ENCODE data around the gene PTPRN2. TPM values are rescaled to one million over a fixed set of nuclear protein-coding genes. Genes with fewer than 3 reads are reported as not detected.

The PTPRN2 gene
- total RNA-seq, 2 experiments from 2014 or later, result 0.70 TPM; not detected in 1

DNA sequence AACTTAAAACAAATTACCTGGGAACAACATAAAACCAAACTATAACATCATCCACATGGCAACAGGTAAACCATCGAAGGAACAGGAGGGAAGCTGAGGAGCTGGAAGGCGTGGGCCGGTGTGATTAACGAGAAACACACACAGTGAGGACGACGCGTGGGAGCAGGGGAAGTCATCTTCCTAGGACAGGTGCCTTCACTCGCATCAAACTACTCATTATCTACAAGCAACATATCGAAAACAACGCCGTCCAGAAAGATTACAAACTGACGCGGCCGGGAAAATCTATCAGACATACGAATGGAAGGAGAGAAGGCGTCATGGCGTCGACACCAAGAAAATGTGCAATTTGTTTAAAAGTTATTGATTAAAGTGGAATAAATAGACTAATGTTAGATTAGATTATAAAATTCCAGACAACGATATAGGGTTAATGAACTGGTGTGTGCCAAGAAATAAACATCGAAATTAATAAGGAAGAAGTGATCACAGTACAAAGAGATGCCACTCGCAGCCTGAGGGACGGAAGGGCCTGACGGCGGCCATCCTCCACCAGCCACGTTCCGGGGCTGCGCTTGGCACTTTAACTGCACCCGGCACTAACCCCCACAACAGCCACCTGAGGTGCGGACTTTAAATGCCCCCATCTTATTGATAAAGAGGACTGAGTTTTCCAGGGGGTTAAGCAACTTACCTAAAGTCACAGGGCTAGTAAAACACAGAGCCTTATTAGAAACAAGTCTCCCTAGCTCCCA lies 669.1 kb downstream of the PTPRN2 start:
- CTCF ChIA-PET (ENCODE audit: unreplicated experiment), result no interaction called here
- no peak for DNase-seq (ENCODE audit: low spot score)

DNA sequence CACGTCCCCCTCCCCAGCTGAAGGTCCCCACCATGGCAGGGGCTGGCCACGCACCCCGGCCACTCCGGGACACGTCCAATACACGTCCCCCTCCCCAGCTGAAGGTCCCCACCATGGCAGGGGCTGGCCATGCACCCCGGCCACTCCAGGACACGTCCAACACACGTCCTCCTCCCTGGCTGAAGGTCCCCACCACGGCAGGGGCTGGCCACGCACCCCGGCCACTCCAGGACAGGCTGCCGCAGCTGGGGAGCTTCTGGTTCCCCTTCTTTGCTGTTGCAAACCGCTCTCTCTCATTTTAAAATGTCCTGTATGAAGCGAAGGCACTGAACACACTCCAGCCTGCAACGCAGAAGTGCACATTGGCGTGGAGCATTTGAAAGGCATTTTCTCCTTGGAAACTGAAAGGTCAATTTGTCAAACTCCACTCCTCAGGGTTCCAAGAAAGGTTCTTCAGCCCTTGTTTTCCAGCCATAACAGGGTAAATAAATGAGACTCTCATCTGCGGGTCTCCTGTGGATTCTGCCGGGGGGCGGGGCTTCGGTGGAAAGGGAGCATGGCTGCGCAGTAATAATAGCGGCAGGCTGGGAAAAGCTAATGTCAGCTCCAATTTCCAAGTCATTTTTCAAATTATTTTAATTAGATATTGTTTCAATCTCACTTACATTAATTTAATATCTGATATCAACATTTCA lies 670.5 kb downstream of the PTPRN2 start:
- Histone ChIP-seq H3K4me3 (ENCODE audit: low read depth, low read length, poor library complexity, severe bottlenecking) (no peak overlapping the region), H3K4me1 (ENCODE audit: insufficient read depth, low read length, poor library complexity, severe bottlenecking) (no peaks in the 10 kb centered on the region), H3K36me3 (ENCODE audit: insufficient read depth, low read length) (no peaks in the 10 kb centered on the region), H3K9me2 (ENCODE audit: insufficient read depth, low read length) (no peaks in the 10 kb centered on the region), H2AFZ (ENCODE audit: low read length) (no peak overlapping the region), H3K27ac (ENCODE audit: low read depth, low read length, poor library complexity, severe bottlenecking) (no peak overlapping the region), H3K9me3 (ENCODE audit: low read length) (peaks cover 7% of the 10 kb centered on the region; the same call in 1 of the 2 replicates), H4K20me1 (ENCODE audit: insufficient read depth, low read length) (no peaks in the 10 kb centered on the region), H3K79me2 (ENCODE audit: insufficient read depth, low read depth, low read length) (no peaks in the 10 kb centered on the region), H3K4me2 (ENCODE audit: low read length) (no peak overlapping the region)
- CTCF ChIA-PET (ENCODE audit: unreplicated experiment), result interaction anchor here (0.6 kb wide), 1 partner anchor 18 kb away, joined by 3 read pairs; no protein-coding TSS in a partner anchor
- POLR2A ChIA-PET, result interaction anchor here (0.5 kb wide), 1 partner anchor 64 kb away, joined by 3 read pairs; no protein-coding TSS in a partner anchor
- BruUV-seq (replicated peaks), result no TSS peak
- no peak for DNase-seq (ENCODE audit: low spot score)
- TF ChIP-seq, protein P1, sequence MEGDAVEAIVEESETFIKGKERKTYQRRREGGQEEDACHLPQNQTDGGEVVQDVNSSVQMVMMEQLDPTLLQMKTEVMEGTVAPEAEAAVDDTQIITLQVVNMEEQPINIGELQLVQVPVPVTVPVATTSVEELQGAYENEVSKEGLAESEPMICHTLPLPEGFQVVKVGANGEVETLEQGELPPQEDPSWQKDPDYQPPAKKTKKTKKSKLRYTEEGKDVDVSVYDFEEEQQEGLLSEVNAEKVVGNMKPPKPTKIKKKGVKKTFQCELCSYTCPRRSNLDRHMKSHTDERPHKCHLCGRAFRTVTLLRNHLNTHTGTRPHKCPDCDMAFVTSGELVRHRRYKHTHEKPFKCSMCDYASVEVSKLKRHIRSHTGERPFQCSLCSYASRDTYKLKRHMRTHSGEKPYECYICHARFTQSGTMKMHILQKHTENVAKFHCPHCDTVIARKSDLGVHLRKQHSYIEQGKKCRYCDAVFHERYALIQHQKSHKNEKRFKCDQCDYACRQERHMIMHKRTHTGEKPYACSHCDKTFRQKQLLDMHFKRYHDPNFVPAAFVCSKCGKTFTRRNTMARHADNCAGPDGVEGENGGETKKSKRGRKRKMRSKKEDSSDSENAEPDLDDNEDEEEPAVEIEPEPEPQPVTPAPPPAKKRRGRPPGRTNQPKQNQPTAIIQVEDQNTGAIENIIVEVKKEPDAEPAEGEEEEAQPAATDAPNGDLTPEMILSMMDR (conservative IDR thresholded peaks at IDR 0.05; ENCODE audit: low read length), result no peak
- no peak for TF ChIP-seq EZH2phosphoT487 (IDR thresholded peaks at IDR 0.05; ENCODE audit: borderline replicate concordance, low read depth, low read length)
- intact Hi-C loops (cut with micrococcal nuclease; ENCODE audit: unreplicated experiment), result no loop called here

More for the DNA sequence above, 669.1 kb downstream of the PTPRN2 start:
- no peak overlapping the region for H3K4me3 ChIP-seq (ENCODE audit: low read depth, low read length, poor library complexity, severe bottlenecking)
- TF ChIP-seq, protein P1 (conservative IDR thresholded peaks at IDR 0.05; ENCODE audit: low read length), result no peak
- TF ChIP-seq EZH2phosphoT487 (IDR thresholded peaks at IDR 0.05; ENCODE audit: borderline replicate concordance, low read depth, low read length), result no peak
- H3K9me3 ChIP-seq (ENCODE audit: low read length), result peaks cover 7% of the 10 kb centered on the region; the same call in 1 of the 2 replicates
- POLR2A ChIA-PET, result no interaction called here
- H2AFZ ChIP-seq (ENCODE audit: low read length), result no peak overlapping the region
- H3K4me2 ChIP-seq (ENCODE audit: low read length), result no peak overlapping the region
- intact Hi-C loops (cut with micrococcal nuclease; ENCODE audit: unreplicated experiment), result no loop called here
- no peaks in the 10 kb centered on the region for H3K36me3 ChIP-seq (ENCODE audit: insufficient read depth, low read length)
- H3K4me1 ChIP-seq (ENCODE audit: insufficient read depth, low read length, poor library complexity, severe bottlenecking), result no peaks in the 10 kb centered on the region
- no TSS peak for BruUV-seq (replicated peaks)
- H3K79me2 ChIP-seq (ENCODE audit: insufficient read depth, low read depth, low read length), result no peaks in the 10 kb centered on the region
- H3K9me2 ChIP-seq (ENCODE audit: insufficient read depth, low read length), result no peaks in the 10 kb centered on the region
- no peaks in the 10 kb centered on the region for H4K20me1 ChIP-seq (ENCODE audit: insufficient read depth, low read length)
- no peak overlapping the region for H3K27ac ChIP-seq (ENCODE audit: low read depth, low read length, poor library complexity, severe bottlenecking)

Data from OCI-LY7 (cell line).